GM21786 (cell line): ENCODE results near the gene RIPOR3.
"Not testable (repeated sequence)": the region's sequence is repeated elsewhere in the genome, so short reads cannot be mapped to it uniquely, and the experiment has no call there.

Source experiments
- ATAC-seq: cut with Tn5 transposase; IDR thresholded peaks from one replicate; pipeline ENCODE4 v1.9.1; 2021; ENCODE audit not compliant: unreplicated experiment

RIPOR3 gene

GRCh38 chr20:50635014-50635557, 56.3 kb downstream of the RIPOR3 start:
- no peak for ATAC-seq

GRCh38 chr20:50634191-50634590, 57.2 kb downstream of the RIPOR3 start:
- ATAC-seq, result no peak

- no peak for ATAC-seq
These were observed 58.0 kb downstream of the RIPOR3 start for GRCh38 chr20:50633361-50633760.

- no peak for ATAC-seq
These were observed 58.6 kb downstream of the RIPOR3 start for GRCh38 chr20:50632701-50633100.

GRCh38 chr20:50632236-50632635, 59.1 kb downstream of the RIPOR3 start:
- ATAC-seq, result no peak

GRCh38 chr20:50630578-50631263, 60.6 kb downstream of the RIPOR3 start:
- no peak for ATAC-seq

- ATAC-seq, result no peak
These were observed 61.7 kb downstream of the RIPOR3 start for GRCh38 chr20:50629670-50630045.

GRCh38 chr20:50628853-50629669, 62.3 kb downstream of the RIPOR3 start:
- ATAC-seq, result no peak

GRCh38 chr20:50628332-50628731, 63.0 kb downstream of the RIPOR3 start:
- no peak for ATAC-seq

GRCh38 chr20:50627747-50628146, 63.6 kb downstream of the RIPOR3 start:
- ATAC-seq, result no peak

GRCh38 chr20:50625986-50626677, 65.2 kb downstream of the RIPOR3 start:
- no peak for ATAC-seq

GRCh38 chr20:50624351-50625016, 66.9 kb downstream of the RIPOR3 start:
- no peak for ATAC-seq

- no peak for ATAC-seq
These were observed 70.2 kb downstream of the RIPOR3 start for GRCh38 chr20:50621068-50621665.

- ATAC-seq, result not testable (repeated sequence)
These were observed 70.9 kb downstream of the RIPOR3 start for GRCh38 chr20:50620459-50620858.

GRCh38 chr20:50618537-50618936, 72.8 kb downstream of the RIPOR3 start:
- ATAC-seq, result no peak

GRCh38 chr20:50617022-50617421, 74.3 kb downstream of the RIPOR3 start:
- ATAC-seq, result no peak

GRCh38 chr20:50615407-50615806, 75.9 kb downstream of the RIPOR3 start:
- no peak for ATAC-seq

- ATAC-seq, result no peak
These were observed 77.7 kb downstream of the RIPOR3 start for GRCh38 chr20:50613438-50614169.

GRCh38 chr20:50611128-50611810, 80.1 kb downstream of the RIPOR3 start:
- no peak for ATAC-seq
